ENCODE results near the gene MYO1G. TPM values are rescaled to one million over a fixed set of nuclear protein-coding genes. Genes with fewer than 3 reads are reported as not detected.

The MYO1G gene
- total RNA-seq, 1 donor from 2014 or later, result 36.3 TPM

GRCh38 chr7:44973610-44974401, 5.0 kb downstream of the MYO1G start:
- Histone ChIP-seq H3K27ac (no peak overlapping the region), H3K36me3 (peaks cover 6% of the 10 kb centered on the region), H3K9me3 (no peaks in the 10 kb centered on the region), H3K4me3 (no peak overlapping the region), H3K4me1 (peaks cover 27% of the 10 kb centered on the region), H3K27me3 (ENCODE audit: low read depth) (no peaks in the 10 kb centered on the region)
- DNase-seq (no peak), ATAC-seq (peak; percentile 29 to 39)
- TF ChIP-seq CTCF (IDR thresholded peaks at IDR 0.05), result peak; percentile 63
- intact Hi-C loops (cut with DNase I), result no loop called here

GRCh38 chr7:44972562-44972961, 6.3 kb downstream of the MYO1G start:
- Histone ChIP-seq H3K9me3 (no peaks in the 10 kb centered on the region), H3K27me3 (ENCODE audit: low read depth) (no peaks in the 10 kb centered on the region), H3K4me3 (no peak overlapping the region), H3K27ac (no peak overlapping the region), H3K4me1 (peaks cover 14% of the 10 kb centered on the region), H3K36me3 (peaks cover 10% of the 10 kb centered on the region)
- TF ChIP-seq CTCF (IDR thresholded peaks at IDR 0.05), result no peak
- DNase-seq (no peak), ATAC-seq (no peak)
- intact Hi-C loops (cut with DNase I), result no loop called here

- no peaks in the 10 kb centered on the region for H3K27me3 ChIP-seq (ENCODE audit: low read depth)
- H3K4me1 ChIP-seq, result peaks cover 8% of the 10 kb centered on the region
- H3K9me3 ChIP-seq, result no peaks in the 10 kb centered on the region
- intact Hi-C loops (cut with DNase I), result no loop called here
- H3K27ac ChIP-seq, result no peak overlapping the region
- DNase-seq, result no peak
- no peak for TF ChIP-seq CTCF (IDR thresholded peaks at IDR 0.05)
- ATAC-seq, result no peak
- H3K4me3 ChIP-seq, result no peak overlapping the region
- peaks cover 15% of the 10 kb centered on the region for H3K36me3 ChIP-seq
Measured at GRCh38 chr7:44971902-44972441, 6.8 kb downstream of the MYO1G start.

GRCh38 chr7:44971188-44971901, 7.5 kb downstream of the MYO1G start:
- Histone ChIP-seq H3K4me1 (peaks cover 2% of the 10 kb centered on the region), H3K27me3 (ENCODE audit: low read depth) (no peaks in the 10 kb centered on the region), H3K9me3 (no peaks in the 10 kb centered on the region), H3K27ac (no peak overlapping the region), H3K4me3 (no peak overlapping the region), H3K36me3 (peaks cover 20% of the 10 kb centered on the region)
- intact Hi-C loops (cut with DNase I), result no loop called here
- ATAC-seq, result no peak
- no peak for DNase-seq
- TF ChIP-seq CTCF (IDR thresholded peaks at IDR 0.05), result no peak

- Histone ChIP-seq H3K27me3 (ENCODE audit: low read depth) (no peaks in the 10 kb centered on the region), H3K4me1 (no peaks in the 10 kb centered on the region), H3K4me3 (no peak overlapping the region), H3K9me3 (no peaks in the 10 kb centered on the region), H3K36me3 (peaks cover 25% of the 10 kb centered on the region), H3K27ac (no peak overlapping the region)
- no peak for TF ChIP-seq CTCF (IDR thresholded peaks at IDR 0.05)
- DNase-seq (no peak), ATAC-seq (no peak)
- intact Hi-C loops (cut with DNase I), result no loop called here
Measured at GRCh38 chr7:44970523-44971051, 8.2 kb downstream of the MYO1G start.

Measured in lower lobe of right lung (tissue), 2 donors.